Naive B cell (primary cell): ENCODE results near the gene JAG1. TPM values are rescaled to one million over a fixed set of nuclear protein-coding genes. Genes with fewer than 3 reads are reported as not detected.

Experiments used
- ATAC-seq, 2 donors: fragments of 150-1000 bp; cut with Tn5 transposase; 2 replicates each; pipeline ENCODE4 v1.10.0; 2021; ENCODE audit warnings: low read depth in 2 of 2, mild to moderate bottlenecking in 2 of 2, moderate library complexity in 2 of 2
- DNase-seq: peaks from one replicate; pipeline ENCODE4 v3.0.0; 2022
- H3K27ac Mint-ChIP-seq, 6 donors: one replicate each; pipeline ENCODE4 v1.8.0; 2020 to 2022; ENCODE audit warnings: mild to moderate bottlenecking in 6 of 6, mixed read lengths in 6 of 6, moderate library complexity in 5 of 6, inconsistent platforms in 2 of 6
- H3K27me3 Mint-ChIP-seq, 3 donors: one replicate each; pipeline ENCODE4 v1.8.0; 2021 to 2022; ENCODE audit warnings: mixed read lengths in 3 of 3, mild to moderate bottlenecking in 1 of 3
- H3K36me3 Mint-ChIP-seq, 2 donors: one replicate each; pipeline ENCODE4 v1.8.0; 2020 to 2022; ENCODE audit warnings: mixed read lengths in 2 of 2, inconsistent platforms in 1 of 2, mild to moderate bottlenecking in 1 of 2
- H3K4me1 Mint-ChIP-seq, 3 donors: one replicate each; pipeline ENCODE4 v1.8.0; 2020 to 2022; ENCODE audit warnings: mixed read lengths in 3 of 3, inconsistent platforms in 1 of 3, mild to moderate bottlenecking in 1 of 3, moderate library complexity in 1 of 3
- H3K4me3 Mint-ChIP-seq, 8 donors: one replicate each; pipeline ENCODE4 v1.8.0; 2020 to 2022; ENCODE audit warnings: mild to moderate bottlenecking in 8 of 8, mixed read lengths in 8 of 8, moderate library complexity in 8 of 8, inconsistent platforms in 2 of 8
- H3K9me3 Mint-ChIP-seq, 7 donors: one replicate each; pipeline ENCODE4 v1.8.0; 2020 to 2022; ENCODE audit warnings: mixed read lengths in 7 of 7, mild to moderate bottlenecking in 5 of 7, inconsistent platforms in 2 of 7, moderate library complexity in 1 of 7
- polyA plus RNA-seq, 6 donors: library from polyadenylated mRNA; unstranded; fragments of 300-500 nt; fragmentation: Illumina TruSeq; gene quantifications; one replicate each; pipeline ENCODE4 v1.2.3, GENCODE V29; 2021; ENCODE audit warnings: low read depth in 6 of 6

The JAG1 gene
- polyA plus RNA-seq, 6 donors from 2014 or later: 0.05 to 0.06 (median 0.06) TPM; not detected in 3

GRCh38 chr20:10641893-10642292 lies 31.9 kb downstream of the JAG1 start:
- H3K4me1 Mint-ChIP-seq: peaks cover 0 to 2% (median 0%) of the 10 kb centered on the region in 3 donors
- H3K27me3 Mint-ChIP-seq: no peaks in the 10 kb centered on the region
- H3K27ac Mint-ChIP-seq: no peak overlapping the region
- ATAC-seq (no peak), DNase-seq (no peak)
- H3K4me3 Mint-ChIP-seq: no peak overlapping the region
- H3K36me3 Mint-ChIP-seq: no peaks in the 10 kb centered on the region
- H3K9me3 Mint-ChIP-seq: no peaks in the 10 kb centered on the region

- DNase-seq (no peak), ATAC-seq (no peak)
- Mint-ChIP-seq H3K27ac (no peak overlapping the region), H3K36me3 (no peaks in the 10 kb centered on the region), H3K27me3 (no peaks in the 10 kb centered on the region), H3K9me3 (no peaks in the 10 kb centered on the region), H3K4me3 (no peak overlapping the region), H3K4me1 (peaks cover 0 to 2% (median 0%) of the 10 kb centered on the region in 3 donors)
Observed at GRCh38 chr20:10641467-10641866, 32.3 kb downstream of the JAG1 start.

GRCh38 chr20:10640897-10641296 lies 32.9 kb downstream of the JAG1 start:
- Mint-ChIP-seq H3K36me3 (no peaks in the 10 kb centered on the region), H3K27ac (no peak overlapping the region), H3K4me3 (no peak overlapping the region), H3K9me3 (no peaks in the 10 kb centered on the region), H3K4me1 (no peaks in the 10 kb centered on the region), H3K27me3 (no peaks in the 10 kb centered on the region)
- ATAC-seq (no peak), DNase-seq (no peak)

GRCh38 chr20:10639737-10640556 lies 33.9 kb downstream of the JAG1 start:
- Mint-ChIP-seq H3K27ac (no peak overlapping the region), H3K4me3 (no peak overlapping the region), H3K4me1 (no peaks in the 10 kb centered on the region), H3K36me3 (no peaks in the 10 kb centered on the region), H3K9me3 (no peaks in the 10 kb centered on the region), H3K27me3 (no peaks in the 10 kb centered on the region)
- ATAC-seq (no peak), DNase-seq (no peak)

- ATAC-seq: no peak
- DNase-seq: no peak
- H3K4me3 Mint-ChIP-seq: no peak overlapping the region
- H3K27me3 Mint-ChIP-seq: no peaks in the 10 kb centered on the region
- H3K27ac Mint-ChIP-seq: no peak overlapping the region
- H3K9me3 Mint-ChIP-seq: no peaks in the 10 kb centered on the region
- H3K36me3 Mint-ChIP-seq: no peaks in the 10 kb centered on the region
- peaks cover 4% of the 10 kb centered on the region in 3 donors for H3K4me1 Mint-ChIP-seq
Observed at GRCh38 chr20:10639077-10639736, 34.6 kb downstream of the JAG1 start.

GRCh38 chr20:10637563-10637962 lies 36.2 kb downstream of the JAG1 start:
- Mint-ChIP-seq H3K36me3 (no peaks in the 10 kb centered on the region), H3K4me3 (no peak overlapping the region), H3K9me3 (no peaks in the 10 kb centered on the region), H3K27me3 (no peaks in the 10 kb centered on the region), H3K27ac (no peak overlapping the region), H3K4me1 (peaks cover 13 to 19% (median 18%) of the 10 kb centered on the region in 3 donors)
- DNase-seq (no peak), ATAC-seq (no peak)

- H3K4me1 Mint-ChIP-seq: peaks cover 13 to 21% (median 18%) of the 10 kb centered on the region in 3 donors
- H3K27ac Mint-ChIP-seq: no peak overlapping the region
- H3K4me3 Mint-ChIP-seq: no peak overlapping the region
- ATAC-seq (no peak), DNase-seq (no peak)
- no peaks in the 10 kb centered on the region for H3K9me3 Mint-ChIP-seq
- H3K36me3 Mint-ChIP-seq: no peaks in the 10 kb centered on the region
- H3K27me3 Mint-ChIP-seq: no peaks in the 10 kb centered on the region
Observed at GRCh38 chr20:10637031-10637559, 36.7 kb downstream of the JAG1 start.

GRCh38 chr20:10636326-10636818 lies 37.4 kb downstream of the JAG1 start:
- no peak for DNase-seq
- Mint-ChIP-seq H3K4me1 (peaks cover 13 to 21% (median 18%) of the 10 kb centered on the region in 3 donors), H3K27ac (no peak overlapping the region), H3K4me3 (no peak overlapping the region), H3K9me3 (no peaks in the 10 kb centered on the region), H3K27me3 (no peaks in the 10 kb centered on the region), H3K36me3 (no peaks in the 10 kb centered on the region)
- ATAC-seq: no peak

GRCh38 chr20:10635476-10636208 lies 38.2 kb downstream of the JAG1 start:
- Mint-ChIP-seq H3K4me3 (no peak overlapping the region), H3K9me3 (no peaks in the 10 kb centered on the region), H3K4me1 (peaks cover 13 to 21% (median 18%) of the 10 kb centered on the region in 3 donors), H3K36me3 (no peaks in the 10 kb centered on the region), H3K27me3 (no peaks in the 10 kb centered on the region), H3K27ac (no peak overlapping the region)
- ATAC-seq (no peak), DNase-seq (no peak)

GRCh38 chr20:10634683-10635411 lies 39.0 kb downstream of the JAG1 start:
- H3K36me3 Mint-ChIP-seq: peaks cover 0 to 2% of the 10 kb centered on the region in 2 donors
- ATAC-seq: no peak
- DNase-seq: no peak
- no peaks in the 10 kb centered on the region for H3K27me3 Mint-ChIP-seq
- H3K9me3 Mint-ChIP-seq: no peaks in the 10 kb centered on the region
- H3K4me3 Mint-ChIP-seq: peak overlapping the region in 2 of 8 donors; percentile 4 to 52
- H3K4me1 Mint-ChIP-seq: peaks cover 13 to 21% (median 18%) of the 10 kb centered on the region in 3 donors
- H3K27ac Mint-ChIP-seq: peak overlapping the region in 3 of 6 donors; percentile 21 to 29 (median 22)

- ATAC-seq: peak; percentile 88 to 90
- no peaks in the 10 kb centered on the region for H3K27me3 Mint-ChIP-seq
- H3K4me1 Mint-ChIP-seq: peaks cover 13 to 21% (median 18%) of the 10 kb centered on the region in 3 donors
- H3K9me3 Mint-ChIP-seq: no peaks in the 10 kb centered on the region
- peak; percentile 19 for DNase-seq
- peak overlapping the region in 2 of 6 donors; percentile 21 to 22 for H3K27ac Mint-ChIP-seq
- H3K36me3 Mint-ChIP-seq: peaks cover 0 to 8% of the 10 kb centered on the region in 2 donors
- peak overlapping the region in 4 of 8 donors; percentile 13 to 73 (median 52) for H3K4me3 Mint-ChIP-seq
Observed at GRCh38 chr20:10634211-10634610, 39.6 kb downstream of the JAG1 start.

GRCh38 chr20:10633718-10634117 lies 40.1 kb downstream of the JAG1 start:
- DNase-seq: peak; percentile 14
- no peaks in the 10 kb centered on the region for H3K9me3 Mint-ChIP-seq
- peak; percentile 55 to 57 for ATAC-seq
- H3K4me1 Mint-ChIP-seq: peaks cover 13 to 21% (median 18%) of the 10 kb centered on the region in 3 donors
- H3K27me3 Mint-ChIP-seq: no peaks in the 10 kb centered on the region
- peak overlapping the region in 1 of 8 donors; percentile 35 for H3K4me3 Mint-ChIP-seq
- peak overlapping the region in 3 of 6 donors; percentile 10 to 47 (median 33) for H3K27ac Mint-ChIP-seq
- H3K36me3 Mint-ChIP-seq: peaks cover 0 to 11% of the 10 kb centered on the region in 2 donors
